Naive thymus-derived CD8-positive, alpha-beta T cell (primary cell): ENCODE data around the gene POLR3C. TPM values are rescaled to one million over a fixed set of nuclear protein-coding genes. Genes with fewer than 3 reads are reported as not detected.

ENCODE experiments used
- ATAC-seq, 2 donors: fragments of 150-1000 bp; cut with Tn5 transposase in 1 of 2; sonication (Bioruptor Pico), chemical (Tn5 transposase) in 1 of 2; 1 replicate in 1 of 2; 2 replicates in 1 of 2; pipeline ENCODE4 v1.10.0; 2021; ENCODE audit warnings: mild to moderate bottlenecking in 2 of 2, moderate library complexity in 2 of 2
- POLR2A ChIA-PET: fragments of 350-600 bp; sonication (Branson Sonifier 250); formaldehyde crosslinking; loops from one replicate; lab custom pipeline; 2021; ENCODE audit warnings: antibody characterized with exemption; lab: Charles Lee
- DNase-seq, 10 donors: peaks; one replicate each; pipeline versions ENCODE4 v3.0.0 to v3.0.0-alpha.2; 2020 to 2022
- H3K27ac Mint-ChIP-seq, 10 donors: one replicate each; pipeline ENCODE4 v1.8.0; 2020 to 2022; ENCODE audit warnings: mild to moderate bottlenecking in 10 of 10, mixed read lengths in 10 of 10, moderate library complexity in 4 of 10, inconsistent platforms in 1 of 10
- H3K27me3 Mint-ChIP-seq, 5 donors: one replicate each; pipeline ENCODE4 v1.8.0; 2021 to 2022; ENCODE audit warnings: mixed read lengths in 5 of 5
- H3K36me3 Mint-ChIP-seq, 3 donors: one replicate each; pipeline ENCODE4 v1.8.0; 2020 to 2022; ENCODE audit warnings: mixed read lengths in 3 of 3, mild to moderate bottlenecking in 2 of 3, inconsistent platforms in 1 of 3
- H3K4me1 Mint-ChIP-seq, 4 donors: one replicate each; pipeline ENCODE4 v1.8.0; 2021 to 2022; ENCODE audit warnings: mixed read lengths in 4 of 4
- H3K4me3 Mint-ChIP-seq, 10 donors: one replicate each; pipeline ENCODE4 v1.8.0; 2020 to 2022; ENCODE audit warnings: mild to moderate bottlenecking in 10 of 10, mixed read lengths in 10 of 10, moderate library complexity in 6 of 10, inconsistent platforms in 1 of 10
- H3K9me3 Mint-ChIP-seq, 9 donors: one replicate each; pipeline ENCODE4 v1.8.0; 2020 to 2022; ENCODE audit warnings: mixed read lengths in 9 of 9, mild to moderate bottlenecking in 3 of 9, inconsistent platforms in 1 of 9, moderate library complexity in 1 of 9
- polyA plus RNA-seq, 3 donors: library from polyadenylated mRNA; unstranded; fragments of 300-500 nt; fragmentation: Illumina TruSeq; gene quantifications; one replicate each; pipeline ENCODE4 v1.2.3, GENCODE V29; 2021
- total RNA-seq, 8 experiments: library from RNA in 2 of 8; stranded (reverse) in 2 of 8; gene quantifications; one replicate each; pipeline ENCODE4 v1.2.3 and lab custom pipeline; 2021 to 2026

The POLR3C gene
- total and polyA plus RNA-seq, 5 experiments from 2014 or later = 40.2 to 54.5 (median 42.8) TPM

- peaks cover 3 to 27% (median 10%) of the 10 kb centered on the region in 5 donors for H3K27me3 Mint-ChIP-seq
- POLR2A ChIA-PET = no interaction called here
- H3K4me1 Mint-ChIP-seq = peaks cover 0 to under 1% (median 0%) of the 10 kb centered on the region in 4 donors
- H3K9me3 Mint-ChIP-seq = no peaks in the 10 kb centered on the region
- ATAC-seq (no peak), DNase-seq (no peak)
- H3K36me3 Mint-ChIP-seq = no peaks in the 10 kb centered on the region
- no peak overlapping the region for H3K27ac Mint-ChIP-seq
- no peak overlapping the region for H3K4me3 Mint-ChIP-seq
These were observed 54.7 kb downstream of the POLR3C start for GRCh38 chr1:145878724-145879123.

GRCh38 chr1:145879775-145880174 is 55.8 kb downstream of the POLR3C start:
- Mint-ChIP-seq H3K27me3 (peaks cover 3 to 34% (median 13%) of the 10 kb centered on the region in 5 donors), H3K4me3 (no peak overlapping the region), H3K36me3 (no peaks in the 10 kb centered on the region), H3K4me1 (peaks cover under 1 to 3% (median 2%) of the 10 kb centered on the region in 4 donors), H3K9me3 (no peaks in the 10 kb centered on the region), H3K27ac (no peak overlapping the region)
- DNase-seq (no peak), ATAC-seq (no peak)
- POLR2A ChIA-PET = interaction anchor here (1.6 kb wide), 1 partner anchor 21 kb away, joined by 5 read pairs; the partner anchor contains the start of gene PIAS3

DNA sequence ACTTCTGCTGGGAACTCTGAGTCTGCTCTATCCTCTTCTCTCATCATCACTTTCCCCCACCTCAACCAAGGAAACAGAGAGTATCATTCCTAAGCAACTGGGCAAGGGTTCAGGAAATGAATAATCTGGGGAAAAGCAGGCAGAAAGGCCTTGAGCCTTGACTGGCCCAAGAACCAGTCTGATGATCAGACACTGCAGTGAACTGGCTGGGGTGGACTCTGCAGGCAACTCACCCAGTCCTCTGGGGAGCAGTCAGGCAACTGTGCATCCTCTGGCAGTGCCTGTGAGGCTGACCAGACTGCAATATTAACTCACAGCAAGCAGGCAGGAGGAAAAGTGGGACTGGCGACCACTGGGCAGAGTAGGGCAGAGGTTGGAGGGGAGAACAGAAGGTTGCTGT is 60.7 kb downstream of the POLR3C start:
- Mint-ChIP-seq H3K4me1 (peaks cover 10 to 18% (median 14%) of the 10 kb centered on the region in 4 donors), H3K9me3 (no peaks in the 10 kb centered on the region), H3K36me3 (no peaks in the 10 kb centered on the region), H3K27me3 (peaks cover 3 to 26% (median 17%) of the 10 kb centered on the region in 5 donors), H3K4me3 (peak overlapping the region in 9 of 10 donors; percentile 20 to 90 (median 82)), H3K27ac (no peak overlapping the region)
- ATAC-seq (no peak), DNase-seq (no peak)
- POLR2A ChIA-PET = interaction anchor here (0.9 kb wide), 1 partner anchor 24 kb away, joined by 3 read pairs; no protein-coding TSS in a partner anchor

DNA sequence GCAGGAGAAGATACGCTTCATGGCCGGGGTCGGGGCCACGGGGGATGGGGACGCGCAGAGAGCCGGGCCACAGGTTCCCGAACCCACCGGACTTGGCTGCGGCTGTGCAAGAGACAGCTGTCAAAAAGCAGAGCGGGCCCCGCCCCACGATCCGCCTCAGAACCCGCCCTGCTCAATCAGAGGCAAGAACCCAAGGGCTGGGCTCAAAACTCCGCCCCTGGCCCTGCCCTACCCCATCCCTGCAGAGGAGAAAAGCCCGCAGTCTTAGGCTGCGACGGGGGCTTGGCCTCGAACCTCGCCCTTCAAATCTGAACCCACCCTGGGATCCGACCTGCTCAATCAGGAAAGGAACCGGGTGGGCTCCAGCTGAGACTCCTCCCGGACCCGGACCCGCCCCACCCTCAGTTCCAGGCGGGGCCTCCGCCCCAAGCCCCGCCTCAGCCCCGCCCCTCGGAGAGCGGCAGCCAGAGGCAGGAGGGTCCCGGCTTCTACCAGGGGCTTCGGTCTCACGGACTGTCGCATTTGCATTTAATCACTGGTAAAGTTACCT is 61.8 kb downstream of the POLR3C start, which contains the start of gene ANKRD35:
ANKRD35 (minus strand) TSS at position 129 of the 550 bp plus-strand sequence; CDS start at position 21, 108 bp downstream.
- no peaks in the 10 kb centered on the region for H3K9me3 Mint-ChIP-seq
- peaks cover 3 to 26% (median 17%) of the 10 kb centered on the region in 5 donors for H3K27me3 Mint-ChIP-seq
- POLR2A ChIA-PET = interaction anchor here (0.7 to 1.5 kb wide), 5 partner anchors 27 to 132 kb away, joined by 4 to 8 read pairs (median 4); partner anchors contain the start of genes NUDT17, PEX11B, PIAS3 and RBM8A
- DNase-seq (peak; percentile 74 to 90 (median 85)), ATAC-seq (peak; percentile 99)
- H3K4me1 Mint-ChIP-seq = peaks cover 10 to 18% (median 14%) of the 10 kb centered on the region in 4 donors
- H3K36me3 Mint-ChIP-seq = no peaks in the 10 kb centered on the region
- H3K4me3 Mint-ChIP-seq = peak within 1 kb of the TSS; percentile 72 to 91 (median 84)
- H3K27ac Mint-ChIP-seq = peak within 1 kb of the TSS in 3 of 10 donors; percentile 10 to 74 (median 62)

GRCh38 chr1:145886390-145886789 is 62.4 kb downstream of the POLR3C start:
- Mint-ChIP-seq H3K4me3 (peak overlapping the region; percentile 72 to 91 (median 84)), H3K4me1 (peaks cover 10 to 18% (median 14%) of the 10 kb centered on the region in 4 donors), H3K9me3 (no peaks in the 10 kb centered on the region), H3K27ac (peak overlapping the region in 1 of 10 donors; percentile 33), H3K27me3 (peaks cover 3 to 26% (median 17%) of the 10 kb centered on the region in 5 donors), H3K36me3 (no peaks in the 10 kb centered on the region)
- peak in 1 of 10 donors; percentile 1 for DNase-seq
- POLR2A ChIA-PET = interaction anchor here (0.7 to 1.5 kb wide), 6 partner anchors 31 to 132 kb away, joined by 3 to 8 read pairs (median 4); partner anchors contain the start of genes LIX1L, NUDT17, PEX11B and RBM8A
- ATAC-seq = peak in 1 of 2 donors; percentile 2

DNA sequence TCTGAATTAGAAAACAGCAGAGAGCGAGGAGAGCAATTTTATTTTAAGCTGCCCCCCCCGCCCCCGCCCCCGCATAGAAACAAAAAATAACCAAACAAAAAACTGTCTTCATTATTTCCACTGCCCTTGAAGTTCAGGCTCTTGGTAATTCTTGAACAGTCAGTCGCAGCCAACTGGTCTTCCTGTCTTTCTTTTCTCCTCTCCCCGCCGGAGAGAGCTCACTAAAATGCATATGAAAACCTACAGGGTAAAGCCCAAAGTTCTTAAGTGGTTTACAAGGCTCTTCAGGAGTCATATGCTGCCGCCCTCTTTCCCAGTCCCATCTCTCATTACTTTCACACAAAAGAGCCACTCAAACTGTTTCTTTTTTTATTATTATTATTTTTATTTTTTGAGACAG is 62.8 kb downstream of the POLR3C start:
- Mint-ChIP-seq H3K4me1 (peaks cover 10 to 18% (median 14%) of the 10 kb centered on the region in 4 donors), H3K27me3 (peaks cover 3 to 26% (median 17%) of the 10 kb centered on the region in 5 donors), H3K27ac (peak overlapping the region in 2 of 10 donors; percentile 18 to 76), H3K9me3 (no peaks in the 10 kb centered on the region), H3K4me3 (peak overlapping the region; percentile 56 to 85 (median 74)), H3K36me3 (no peaks in the 10 kb centered on the region)
- DNase-seq (no peak), ATAC-seq (no peak)
- POLR2A ChIA-PET = interaction anchor here (0.8 to 0.9 kb wide), 3 partner anchors 30 to 71 kb away, joined by 3 to 4 read pairs (median 3); partner anchors contain the start of genes LIX1L and RBM8A

- Mint-ChIP-seq H3K4me1 (peaks cover 10 to 18% (median 14%) of the 10 kb centered on the region in 4 donors), H3K36me3 (no peaks in the 10 kb centered on the region), H3K27ac (no peak overlapping the region), H3K9me3 (no peaks in the 10 kb centered on the region), H3K4me3 (peak overlapping the region in 3 of 10 donors; percentile 45 to 72 (median 53)), H3K27me3 (peaks cover 3 to 21% (median 14%) of the 10 kb centered on the region in 5 donors)
- no peak for ATAC-seq
- DNase-seq = no peak
- POLR2A ChIA-PET = interaction anchor here (0.6 kb wide), 1 partner anchor 79 kb away, joined by 3 read pairs; no protein-coding TSS in a partner anchor
These were observed 63.6 kb downstream of the POLR3C start for GRCh38 chr1:145887631-145888030.

- ATAC-seq = no peak
These were observed 65.7 kb downstream of the POLR3C start for GRCh38 chr1:145889722-145890121.

GRCh38 chr1:145891143-145891542 is 67.1 kb downstream of the POLR3C start:
- H3K27ac Mint-ChIP-seq = no peak overlapping the region
- no peaks in the 10 kb centered on the region for H3K27me3 Mint-ChIP-seq
- no peak for ATAC-seq
- H3K36me3 Mint-ChIP-seq = no peaks in the 10 kb centered on the region
- H3K4me1 Mint-ChIP-seq = peaks cover 0 to 6% (median 3%) of the 10 kb centered on the region in 4 donors
- no peak overlapping the region for H3K4me3 Mint-ChIP-seq
- DNase-seq = no peak
- H3K9me3 Mint-ChIP-seq = no peaks in the 10 kb centered on the region
- POLR2A ChIA-PET = interaction anchor here (1.1 to 2.0 kb wide), 4 partner anchors 32 to 120 kb away, joined by 3 to 9 read pairs (median 6); partner anchors contain the start of genes ANKRD34A, PIAS3 and POLR3GL

More at GRCh38 chr1:145889722-145890121, 65.7 kb downstream of the POLR3C start:
- peaks cover 9 to 16% (median 12%) of the 10 kb centered on the region in 4 donors for H3K4me1 Mint-ChIP-seq
- H3K4me3 Mint-ChIP-seq = no peak overlapping the region
- no peaks in the 10 kb centered on the region for H3K36me3 Mint-ChIP-seq
- H3K27ac Mint-ChIP-seq = no peak overlapping the region
- POLR2A ChIA-PET = interaction anchor here (0.7 kb wide), 1 partner anchor 27 kb away, joined by 4 read pairs; no protein-coding TSS in a partner anchor
- DNase-seq = no peak
- H3K27me3 Mint-ChIP-seq = peaks cover 0 to 5% (median 3%) of the 10 kb centered on the region in 5 donors
- H3K9me3 Mint-ChIP-seq = no peaks in the 10 kb centered on the region

DNA sequence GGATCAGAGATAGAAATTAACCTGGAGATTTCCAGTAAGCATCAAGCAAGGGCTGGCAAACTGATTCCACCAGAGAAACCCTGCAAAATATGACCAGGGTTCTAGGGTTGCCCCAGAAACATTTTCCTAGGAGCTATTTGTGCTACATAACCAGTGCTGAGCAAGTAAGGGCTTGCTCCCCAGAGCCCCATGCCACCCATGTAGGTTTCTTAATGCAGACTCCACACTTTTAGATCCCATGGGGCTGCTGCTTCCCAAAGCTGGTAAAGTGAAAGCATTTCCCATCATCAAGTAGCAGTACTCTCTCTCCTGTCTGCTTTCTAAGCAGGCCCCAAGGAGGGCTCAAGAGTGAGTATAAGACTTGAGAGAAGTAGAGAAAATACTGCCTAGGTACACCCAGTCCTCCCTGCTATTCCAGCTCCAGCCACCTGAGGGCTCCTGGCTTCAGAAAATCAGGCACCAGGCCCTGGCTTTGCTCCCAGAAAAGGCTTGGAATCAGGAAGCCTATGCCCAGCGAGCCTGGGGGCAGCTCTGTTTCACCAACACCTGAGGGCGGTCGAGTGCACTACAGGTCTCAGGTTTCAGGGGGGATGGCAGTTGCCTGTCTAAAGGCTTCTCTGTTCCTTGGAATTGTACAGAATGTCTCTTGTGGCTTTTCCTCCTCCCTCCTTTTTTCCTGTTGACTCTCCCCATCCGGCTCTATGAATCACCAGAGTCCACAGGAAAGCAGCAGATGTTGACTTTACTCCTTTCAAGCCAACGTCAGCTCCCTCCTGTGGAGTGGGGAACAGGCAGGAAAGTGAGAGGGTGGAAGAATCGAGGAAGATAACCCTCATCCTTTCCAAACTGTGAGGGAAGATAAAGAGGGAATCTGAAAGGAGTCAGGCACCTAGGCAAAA is 67.8 kb downstream of the POLR3C start:
- Mint-ChIP-seq H3K9me3 (no peaks in the 10 kb centered on the region), H3K4me3 (no peak overlapping the region), H3K27me3 (no peaks in the 10 kb centered on the region), H3K4me1 (peaks cover 0 to 1% (median under 1%) of the 10 kb centered on the region in 4 donors), H3K36me3 (no peaks in the 10 kb centered on the region), H3K27ac (peak overlapping the region in 1 of 10 donors; percentile 37)
- peak; percentile 9 to 73 (median 36) for DNase-seq
- POLR2A ChIA-PET = interaction anchor here (0.6 to 2.0 kb wide), 5 partner anchors 33 to 119 kb away, joined by 3 to 9 read pairs (median 5); partner anchors contain the start of genes ANKRD34A, PIAS3 and POLR3GL
- peak; percentile 61 to 75 for ATAC-seq

- DNase-seq (no peak), ATAC-seq (no peak)
- peak overlapping the region in 2 of 10 donors; percentile 11 to 37 for H3K27ac Mint-ChIP-seq
- peaks cover 0 to 5% (median under 1%) of the 10 kb centered on the region in 3 donors for H3K36me3 Mint-ChIP-seq
- POLR2A ChIA-PET = interaction anchor here (0.5 to 2.0 kb wide), 6 partner anchors 15 to 119 kb away, joined by 3 to 7 read pairs (median 4); partner anchors contain the start of genes ANKRD34A and POLR3GL
- H3K4me3 Mint-ChIP-seq = no peak overlapping the region
- no peaks in the 10 kb centered on the region for H3K27me3 Mint-ChIP-seq
- no peaks in the 10 kb centered on the region for H3K4me1 Mint-ChIP-seq
- no peaks in the 10 kb centered on the region for H3K9me3 Mint-ChIP-seq
These were observed 68.6 kb downstream of the POLR3C start for GRCh38 chr1:145892486-145893087.
